HCT116 (cell line): ENCODE results near the gene CD200R1L. TPM values are rescaled to one million over a fixed set of nuclear protein-coding genes. Genes with fewer than 3 reads are reported as not detected.

ENCODE experiments used
- ATAC-seq: fragments of 200-7000 bp; cut with Tn5 transposase; 2 replicates; pipeline ENCODE4 v1.9.1; 2020; ENCODE audit warnings: mild to moderate bottlenecking, moderate library complexity
- BruUV-seq: library from RNA; stranded (reverse); fragments of 400-500 nt; replicated peaks from 2 replicates; lab custom pipeline; 2021; lab: Mats Ljungman, UMichigan
- CTCF ChIA-PET: fragments of 300-600 bp; sonication (Branson Sonifier 250); formaldehyde crosslinking; loops from one replicate; lab custom pipeline; 2021; ENCODE audit warnings: antibody characterized with exemption; lab: Charles Lee
- POLR2A ChIA-PET: fragments of 300-600, 350-600 bp; sonication (Branson Sonifier 250); formaldehyde crosslinking; loops from one replicate; lab custom pipeline; 2021; ENCODE audit warnings: antibody characterized with exemption; lab: Charles Lee
- RAD21 ChIA-PET, 2 experiments: fragments of 300-600 bp; sonication (Branson Sonifier 250); formaldehyde crosslinking; loops; one replicate each; lab custom pipeline; 2023; ENCODE audit warnings: low total read pairs in 2 of 2; ENCODE audit not compliant: uncharacterized antibody in 2 of 2, unreplicated experiment in 2 of 2, low non-redundant PET in 1 of 2; lab: Charles Lee
- DNase-seq: peaks from one replicate; pipeline ENCODE4 v3.0.0-alpha.2; 2010; ENCODE audit warnings: low read depth, low spot score
- H2AFZ ChIP-seq: fragments of 200-600 bp; shearing (Covaris generic), sonication (generic); 2 replicates; pipeline ENCODE4 v1.6.1; 2017; ENCODE audit warnings: low read depth, mixed run types, mixed read lengths, antibody characterized with exemption, low read length; ENCODE audit not compliant: poor library complexity, severe bottlenecking
- H3K27ac ChIP-seq: 2 replicates; pipeline ENCODE4 v1.5.1; 2012; ENCODE audit warnings: low read depth, low read length
- H3K27me3 ChIP-seq: fragments of 200-600 bp; sonication (generic); 2 replicates; pipeline ENCODE4 v1.6.1; 2016; ENCODE audit warnings: mixed run types, low read length, mixed read lengths; ENCODE audit not compliant: insufficient read depth
- H3K36me3 ChIP-seq, 2 experiments: fragments of 200-500 bp in 1 of 2; fragments of 200-600 bp in 1 of 2; sonication (Bioruptor generic) in 1 of 2; sonication (generic) in 1 of 2; 2 replicates each; pipeline versions ENCODE4 v1.5.1 to v1.6.1; 2014 to 2016; ENCODE audit warnings: low read length in 2 of 2, inconsistent platforms in 1 of 2, mixed read lengths in 1 of 2, mixed run types in 1 of 2; ENCODE audit not compliant: insufficient read depth in 2 of 2, control insufficient read depth in 1 of 2
- H3K4me1 ChIP-seq, 2 experiments: fragments of 200-600 bp in 1 of 2; sonication (generic) in 1 of 2; 2 replicates each; pipeline versions ENCODE4 v1.5.1 to v1.6.1; 2012 to 2017; ENCODE audit warnings: low read length in 2 of 2, inconsistent platforms in 1 of 2, mild to moderate bottlenecking in 1 of 2, mixed read lengths in 1 of 2, mixed run types in 1 of 2, moderate library complexity in 1 of 2; ENCODE audit not compliant: insufficient read depth in 2 of 2, control insufficient read depth in 1 of 2
- H3K4me2 ChIP-seq: fragments of 200-600 bp; sonication (generic); 2 replicates; pipeline ENCODE4 v1.6.1; 2017; ENCODE audit warnings: mixed run types, low read length, mixed read lengths
- H3K4me3 ChIP-seq, 2 experiments: fragments of 200-600 bp in 1 of 2; sonication (generic) in 1 of 2; replicated peaks in 1 of 2; 2 replicates each; pipeline ENCODE4 v1.5.1; 2011 to 2016; ENCODE audit warnings: low read length in 2 of 2, control low read depth in 1 of 2, low read depth in 1 of 2, mild to moderate bottlenecking in 1 of 2, mixed read lengths in 1 of 2, mixed run types in 1 of 2
- H3K79me2 ChIP-seq: fragments of 200-600 bp; sonication (generic); 2 replicates; pipeline ENCODE4 v1.6.1; 2017; ENCODE audit warnings: mild to moderate bottlenecking, mixed run types, low read length, moderate library complexity, mixed read lengths; ENCODE audit not compliant: insufficient read depth
- H3K9ac ChIP-seq: fragments of 200-600 bp; sonication (generic); 2 replicates; pipeline ENCODE4 v1.6.1; 2016; ENCODE audit warnings: low read length, mixed read lengths
- H3K9me2 ChIP-seq: fragments of 200-600 bp; sonication (generic), shearing (Covaris generic); 2 replicates; pipeline ENCODE4 v1.6.1; 2017; ENCODE audit warnings: mixed run types, mild to moderate bottlenecking, moderate library complexity; ENCODE audit not compliant: insufficient read depth
- H3K9me3 ChIP-seq, 2 experiments: fragments of 200-500 bp in 1 of 2; fragments of 200-600 bp in 1 of 2; sonication (Bioruptor generic) in 1 of 2; sonication (generic) in 1 of 2; 2 replicates each; pipeline ENCODE4 v1.6.1; 2014 to 2017; ENCODE audit warnings: low read length in 2 of 2, mixed read lengths in 2 of 2, inconsistent platforms in 1 of 2, low read depth in 1 of 2, mild to moderate bottlenecking in 1 of 2, mixed run types in 1 of 2, moderate library complexity in 1 of 2; ENCODE audit not compliant: control insufficient read depth in 1 of 2, insufficient read depth in 1 of 2
- H4K20me1 ChIP-seq: fragments of 200-600 bp; sonication (generic), shearing (Covaris generic); 2 replicates; pipeline ENCODE4 v1.6.1; 2017; ENCODE audit warnings: mixed run types, mild to moderate bottlenecking, moderate library complexity; ENCODE audit not compliant: insufficient read depth
- ATF3 ChIP-seq: IDR thresholded peaks from 2 replicates; pipeline ENCODE4 v1.6.1; 2012
- CBX3 ChIP-seq: IDR thresholded peaks from 2 replicates; pipeline ENCODE4 v1.6.1; 2012; ENCODE audit warnings: low read depth
- EZH2 ChIP-seq: fragments of 200-600 bp; sonication (generic); IDR thresholded peaks from 2 replicates; pipeline ENCODE4 v1.6.1; 2017; ENCODE audit warnings: antibody characterized with exemption, mixed run types
- JUND ChIP-seq: IDR thresholded peaks from 2 replicates; pipeline ENCODE4 v1.6.1; 2012
- SRF ChIP-seq: IDR thresholded peaks from 2 replicates; pipeline ENCODE4 v1.6.1; 2012; ENCODE audit warnings: low read depth
- intact Hi-C: fragments of 100-400 bp; cut with micrococcal nuclease; formaldehyde crosslinking; loops from 2 replicates; pipeline ENCODE4 v1.10.0; 2022
- total RNA-seq: library from RNA; stranded (reverse); gene quantifications from one replicate; pipeline ENCODE4 v1.2.1, GENCODE V29; 2021; ENCODE audit not compliant: unreplicated experiment
- TF ChIP-seq, protein P1 (sequence below), 3 experiments: fragments of 200-600 bp in 1 of 3; sonication (generic) in 1 of 3; IDR thresholded peaks in 2 of 3; conservative IDR thresholded peaks in 1 of 3; 2 replicates each; pipeline ENCODE4 v1.5.1; 2012 to 2017; ENCODE audit warnings: low read depth in 2 of 3, low read length in 2 of 3, antibody characterized with exemption in 1 of 3, borderline replicate concordance in 1 of 3, control low read depth in 1 of 3, mild to moderate bottlenecking in 1 of 3, mixed read lengths in 1 of 3, mixed run types in 1 of 3, moderate library complexity in 1 of 3; ENCODE audit not compliant: insufficient read depth in 1 of 3

CD200R1L gene
- total RNA-seq, 1 experiment from 2014 or later = not detected

GRCh38 chr3:112811917-112812660, 34.6 kb downstream of the CD200R1L start:
- no peak overlapping the region for H2AFZ ChIP-seq
- ChIA-PET POLR2A (no interaction called here), CTCF (no interaction called here), RAD21 (no interaction called here)
- H3K9me3 ChIP-seq = no peaks in the 10 kb centered on the region
- no peaks in the 10 kb centered on the region for H3K79me2 ChIP-seq
- DNase-seq (no peak), ATAC-seq (no peak)
- no peak overlapping the region for H3K4me3 ChIP-seq
- intact Hi-C loops = loop anchor here (5.0 kb wide), 1 partner anchor 230 kb away; no protein-coding TSS in a partner anchor
- no peaks in the 10 kb centered on the region for H4K20me1 ChIP-seq
- H3K9ac ChIP-seq = no peak overlapping the region
- H3K4me1 ChIP-seq = no peaks in the 10 kb centered on the region
- no peak overlapping the region for H3K27ac ChIP-seq
- H3K4me2 ChIP-seq = no peak overlapping the region
- no peak for TF ChIP-seq CBX3
- TF ChIP-seq JUND = no peak
- TF ChIP-seq ATF3 = no peak
- TF ChIP-seq SRF = no peak
- TF ChIP-seq, protein P1, sequence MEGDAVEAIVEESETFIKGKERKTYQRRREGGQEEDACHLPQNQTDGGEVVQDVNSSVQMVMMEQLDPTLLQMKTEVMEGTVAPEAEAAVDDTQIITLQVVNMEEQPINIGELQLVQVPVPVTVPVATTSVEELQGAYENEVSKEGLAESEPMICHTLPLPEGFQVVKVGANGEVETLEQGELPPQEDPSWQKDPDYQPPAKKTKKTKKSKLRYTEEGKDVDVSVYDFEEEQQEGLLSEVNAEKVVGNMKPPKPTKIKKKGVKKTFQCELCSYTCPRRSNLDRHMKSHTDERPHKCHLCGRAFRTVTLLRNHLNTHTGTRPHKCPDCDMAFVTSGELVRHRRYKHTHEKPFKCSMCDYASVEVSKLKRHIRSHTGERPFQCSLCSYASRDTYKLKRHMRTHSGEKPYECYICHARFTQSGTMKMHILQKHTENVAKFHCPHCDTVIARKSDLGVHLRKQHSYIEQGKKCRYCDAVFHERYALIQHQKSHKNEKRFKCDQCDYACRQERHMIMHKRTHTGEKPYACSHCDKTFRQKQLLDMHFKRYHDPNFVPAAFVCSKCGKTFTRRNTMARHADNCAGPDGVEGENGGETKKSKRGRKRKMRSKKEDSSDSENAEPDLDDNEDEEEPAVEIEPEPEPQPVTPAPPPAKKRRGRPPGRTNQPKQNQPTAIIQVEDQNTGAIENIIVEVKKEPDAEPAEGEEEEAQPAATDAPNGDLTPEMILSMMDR (IDR thresholded peaks at IDR 0.05 in 2 of 3, conservative IDR thresholded peaks at IDR 0.05 in 1 of 3; ENCODE audit: borderline replicate concordance in 1 of 3, insufficient read depth in 1 of 3, low read depth in 2 of 3, low read length in 2 of 3) = no peak
- TF ChIP-seq EZH2 = no peak
- no TSS peak for BruUV-seq
- no peaks in the 10 kb centered on the region for H3K36me3 ChIP-seq
- H3K27me3 ChIP-seq = 0 out of 2 replicates have a peak, but pooled peaks cover 5% of the 10 kb centered on the region
- H3K9me2 ChIP-seq = no peaks in the 10 kb centered on the region
